ENCODE data around the gene YTHDF1.

YTHDF1 gene

GRCh38 chr20:63212393-63212730 lies 3.6 kb downstream of the YTHDF1 start:
- Histone ChIP-seq H3K9me3 (ENCODE audit: control insufficient read depth in 2 of 2, low read length in 2 of 2) (no peaks in the 10 kb centered on the region), H3K36me3 (ENCODE audit: control insufficient read depth in 2 of 2, insufficient read depth in 2 of 2, low read length in 2 of 2) (peaks cover 40 to 59% of the 10 kb centered on the region in 2 donors), H3K27me3 (ENCODE audit: control insufficient read depth in 2 of 2, insufficient read depth in 2 of 2, low read length in 2 of 2) (no peaks in the 10 kb centered on the region), H3K9ac (ENCODE audit: low read depth in 1 of 2, low read length in 2 of 2) (no peak overlapping the region), H3K4me1 (ENCODE audit: control insufficient read depth in 2 of 2, insufficient read depth in 2 of 2, low read length in 2 of 2) (peaks cover 13% of the 10 kb centered on the region in 2 donors), H3K4me3 (ENCODE audit: low read length in 2 of 2) (no peak overlapping the region), H3K27ac (ENCODE audit: low read depth in 2 of 2, low read length in 2 of 2) (no peak overlapping the region)

GRCh38 chr20:63210011-63210605 lies 5.8 kb downstream of the YTHDF1 start:
- no peak overlapping the region for H3K4me3 ChIP-seq (ENCODE audit: low read length in 2 of 2)
- H3K36me3 ChIP-seq (ENCODE audit: control insufficient read depth in 2 of 2, insufficient read depth in 2 of 2, low read length in 2 of 2): peaks cover 43 to 77% of the 10 kb centered on the region in 2 donors
- H3K4me1 ChIP-seq (ENCODE audit: control insufficient read depth in 2 of 2, insufficient read depth in 2 of 2, low read length in 2 of 2): peaks cover 4 to 6% of the 10 kb centered on the region in 2 donors
- no peak overlapping the region for H3K27ac ChIP-seq (ENCODE audit: low read depth in 2 of 2, low read length in 2 of 2)
- H3K9ac ChIP-seq (ENCODE audit: low read depth in 1 of 2, low read length in 2 of 2): no peak overlapping the region
- H3K27me3 ChIP-seq (ENCODE audit: control insufficient read depth in 2 of 2, insufficient read depth in 2 of 2, low read length in 2 of 2): no peaks in the 10 kb centered on the region
- H3K9me3 ChIP-seq (ENCODE audit: control insufficient read depth in 2 of 2, low read length in 2 of 2): no peaks in the 10 kb centered on the region

GRCh38 chr20:63208346-63208909 lies 7.5 kb downstream of the YTHDF1 start:
- H3K4me1 ChIP-seq (ENCODE audit: control insufficient read depth in 2 of 2, insufficient read depth in 2 of 2, low read length in 2 of 2): no peaks in the 10 kb centered on the region
- no peak overlapping the region for H3K27ac ChIP-seq (ENCODE audit: low read depth in 2 of 2, low read length in 2 of 2)
- no peak overlapping the region for H3K9ac ChIP-seq (ENCODE audit: low read depth in 1 of 2, low read length in 2 of 2)
- H3K27me3 ChIP-seq (ENCODE audit: control insufficient read depth in 2 of 2, insufficient read depth in 2 of 2, low read length in 2 of 2): no peaks in the 10 kb centered on the region
- no peaks in the 10 kb centered on the region for H3K9me3 ChIP-seq (ENCODE audit: control insufficient read depth in 2 of 2, low read length in 2 of 2)
- no peak overlapping the region for H3K4me3 ChIP-seq (ENCODE audit: low read length in 2 of 2)
- H3K36me3 ChIP-seq (ENCODE audit: control insufficient read depth in 2 of 2, insufficient read depth in 2 of 2, low read length in 2 of 2): peaks cover 54 to 82% of the 10 kb centered on the region in 2 donors

- H3K27ac ChIP-seq (ENCODE audit: low read depth in 2 of 2, low read length in 2 of 2): no peak overlapping the region
- no peaks in the 10 kb centered on the region for H3K4me1 ChIP-seq (ENCODE audit: control insufficient read depth in 2 of 2, insufficient read depth in 2 of 2, low read length in 2 of 2)
- H3K9me3 ChIP-seq (ENCODE audit: control insufficient read depth in 2 of 2, low read length in 2 of 2): no peaks in the 10 kb centered on the region
- peaks cover 57 to 83% of the 10 kb centered on the region in 2 donors for H3K36me3 ChIP-seq (ENCODE audit: control insufficient read depth in 2 of 2, insufficient read depth in 2 of 2, low read length in 2 of 2)
- no peak overlapping the region for H3K9ac ChIP-seq (ENCODE audit: low read depth in 1 of 2, low read length in 2 of 2)
- H3K27me3 ChIP-seq (ENCODE audit: control insufficient read depth in 2 of 2, insufficient read depth in 2 of 2, low read length in 2 of 2): no peaks in the 10 kb centered on the region
- H3K4me3 ChIP-seq (ENCODE audit: low read length in 2 of 2): no peak overlapping the region
Measured at GRCh38 chr20:63206878-63207277, 9.1 kb downstream of the YTHDF1 start.

- H3K9ac ChIP-seq (ENCODE audit: low read depth in 1 of 2, low read length in 2 of 2): no peak overlapping the region
- H3K27me3 ChIP-seq (ENCODE audit: control insufficient read depth in 2 of 2, insufficient read depth in 2 of 2, low read length in 2 of 2): no peaks in the 10 kb centered on the region
- H3K4me3 ChIP-seq (ENCODE audit: low read length in 2 of 2): no peak overlapping the region
- H3K36me3 ChIP-seq (ENCODE audit: control insufficient read depth in 2 of 2, insufficient read depth in 2 of 2, low read length in 2 of 2): peaks cover 56 to 79% of the 10 kb centered on the region in 2 donors
- no peak overlapping the region for H3K27ac ChIP-seq (ENCODE audit: low read depth in 2 of 2, low read length in 2 of 2)
- H3K4me1 ChIP-seq (ENCODE audit: control insufficient read depth in 2 of 2, insufficient read depth in 2 of 2, low read length in 2 of 2): no peaks in the 10 kb centered on the region
- H3K9me3 ChIP-seq (ENCODE audit: control insufficient read depth in 2 of 2, low read length in 2 of 2): no peaks in the 10 kb centered on the region
Measured at GRCh38 chr20:63205896-63206295, 10.0 kb downstream of the YTHDF1 start.

- H3K4me1 ChIP-seq (ENCODE audit: control insufficient read depth in 2 of 2, insufficient read depth in 2 of 2, low read length in 2 of 2): no peaks in the 10 kb centered on the region
- no peak overlapping the region for H3K4me3 ChIP-seq (ENCODE audit: low read length in 2 of 2)
- H3K27ac ChIP-seq (ENCODE audit: low read depth in 2 of 2, low read length in 2 of 2): no peak overlapping the region
- no peak overlapping the region for H3K9ac ChIP-seq (ENCODE audit: low read depth in 1 of 2, low read length in 2 of 2)
- no peaks in the 10 kb centered on the region for H3K9me3 ChIP-seq (ENCODE audit: control insufficient read depth in 2 of 2, low read length in 2 of 2)
- no peaks in the 10 kb centered on the region for H3K27me3 ChIP-seq (ENCODE audit: control insufficient read depth in 2 of 2, insufficient read depth in 2 of 2, low read length in 2 of 2)
- H3K36me3 ChIP-seq (ENCODE audit: control insufficient read depth in 2 of 2, insufficient read depth in 2 of 2, low read length in 2 of 2): peaks cover 47 to 72% of the 10 kb centered on the region in 2 donors
Measured at GRCh38 chr20:63204362-63204761, 11.6 kb downstream of the YTHDF1 start.

- no peaks in the 10 kb centered on the region for H3K27me3 ChIP-seq (ENCODE audit: control insufficient read depth in 2 of 2, insufficient read depth in 2 of 2, low read length in 2 of 2)
- no peak overlapping the region for H3K4me3 ChIP-seq (ENCODE audit: low read length in 2 of 2)
- no peaks in the 10 kb centered on the region for H3K9me3 ChIP-seq (ENCODE audit: control insufficient read depth in 2 of 2, low read length in 2 of 2)
- H3K4me1 ChIP-seq (ENCODE audit: control insufficient read depth in 2 of 2, insufficient read depth in 2 of 2, low read length in 2 of 2): no peaks in the 10 kb centered on the region
- peaks cover 39 to 65% of the 10 kb centered on the region in 2 donors for H3K36me3 ChIP-seq (ENCODE audit: control insufficient read depth in 2 of 2, insufficient read depth in 2 of 2, low read length in 2 of 2)
- H3K9ac ChIP-seq (ENCODE audit: low read depth in 1 of 2, low read length in 2 of 2): no peak overlapping the region
- no peak overlapping the region for H3K27ac ChIP-seq (ENCODE audit: low read depth in 2 of 2, low read length in 2 of 2)
Measured at GRCh38 chr20:63202811-63203526, 13.0 kb downstream of the YTHDF1 start.

- Histone ChIP-seq H3K9ac (ENCODE audit: low read depth in 1 of 2, low read length in 2 of 2) (no peak overlapping the region), H3K4me3 (ENCODE audit: low read length in 2 of 2) (no peak overlapping the region), H3K27ac (ENCODE audit: low read depth in 2 of 2, low read length in 2 of 2) (no peak overlapping the region), H3K9me3 (ENCODE audit: control insufficient read depth in 2 of 2, low read length in 2 of 2) (no peaks in the 10 kb centered on the region), H3K36me3 (ENCODE audit: control insufficient read depth in 2 of 2, insufficient read depth in 2 of 2, low read length in 2 of 2) (peaks cover 36 to 67% of the 10 kb centered on the region in 2 donors), H3K4me1 (ENCODE audit: control insufficient read depth in 2 of 2, insufficient read depth in 2 of 2, low read length in 2 of 2) (peaks cover 0 to 2% of the 10 kb centered on the region in 2 donors), H3K27me3 (ENCODE audit: control insufficient read depth in 2 of 2, insufficient read depth in 2 of 2, low read length in 2 of 2) (no peaks in the 10 kb centered on the region)
Measured at GRCh38 chr20:63202021-63202420, 13.9 kb downstream of the YTHDF1 start.

GRCh38 chr20:63198606-63199005 lies 17.3 kb downstream of the YTHDF1 start:
- Histone ChIP-seq H3K4me3 (ENCODE audit: low read length in 2 of 2) (no peak overlapping the region), H3K27ac (ENCODE audit: low read depth in 2 of 2, low read length in 2 of 2) (no peak overlapping the region), H3K9ac (ENCODE audit: low read depth in 1 of 2, low read length in 2 of 2) (no peak overlapping the region), H3K4me1 (ENCODE audit: control insufficient read depth in 2 of 2, insufficient read depth in 2 of 2, low read length in 2 of 2) (peaks cover 0 to 2% of the 10 kb centered on the region in 2 donors), H3K36me3 (ENCODE audit: control insufficient read depth in 2 of 2, insufficient read depth in 2 of 2, low read length in 2 of 2) (peaks cover 31 to 56% of the 10 kb centered on the region in 2 donors), H3K27me3 (ENCODE audit: control insufficient read depth in 2 of 2, insufficient read depth in 2 of 2, low read length in 2 of 2) (no peaks in the 10 kb centered on the region), H3K9me3 (ENCODE audit: control insufficient read depth in 2 of 2, low read length in 2 of 2) (no peaks in the 10 kb centered on the region)

- Histone ChIP-seq H3K9me3 (ENCODE audit: control insufficient read depth in 2 of 2, low read length in 2 of 2) (no peaks in the 10 kb centered on the region), H3K27me3 (ENCODE audit: control insufficient read depth in 2 of 2, insufficient read depth in 2 of 2, low read length in 2 of 2) (no peaks in the 10 kb centered on the region), H3K36me3 (ENCODE audit: control insufficient read depth in 2 of 2, insufficient read depth in 2 of 2, low read length in 2 of 2) (peaks cover 15 to 39% of the 10 kb centered on the region in 2 donors), H3K4me3 (ENCODE audit: low read length in 2 of 2) (no peak overlapping the region), H3K27ac (ENCODE audit: low read depth in 2 of 2, low read length in 2 of 2) (no peak overlapping the region), H3K9ac (ENCODE audit: low read depth in 1 of 2, low read length in 2 of 2) (no peak overlapping the region), H3K4me1 (ENCODE audit: control insufficient read depth in 2 of 2, insufficient read depth in 2 of 2, low read length in 2 of 2) (peaks cover 0 to 2% of the 10 kb centered on the region in 2 donors)
Measured at GRCh38 chr20:63196768-63197470, 19.0 kb downstream of the YTHDF1 start.

Measured in mucosa of rectum (tissue), 2 donors.